ENCODE measurements around the gene RIC8A. TPM values are rescaled to one million over a fixed set of nuclear protein-coding genes. Genes with fewer than 3 reads are reported as not detected.

RIC8A gene
- total and polyA plus RNA-seq, 2 of the 13 experiments (the other 11 are each of a cell fraction or from before 2014, with no cell fraction given) = 62.1 to 63.8 TPM

DNA sequence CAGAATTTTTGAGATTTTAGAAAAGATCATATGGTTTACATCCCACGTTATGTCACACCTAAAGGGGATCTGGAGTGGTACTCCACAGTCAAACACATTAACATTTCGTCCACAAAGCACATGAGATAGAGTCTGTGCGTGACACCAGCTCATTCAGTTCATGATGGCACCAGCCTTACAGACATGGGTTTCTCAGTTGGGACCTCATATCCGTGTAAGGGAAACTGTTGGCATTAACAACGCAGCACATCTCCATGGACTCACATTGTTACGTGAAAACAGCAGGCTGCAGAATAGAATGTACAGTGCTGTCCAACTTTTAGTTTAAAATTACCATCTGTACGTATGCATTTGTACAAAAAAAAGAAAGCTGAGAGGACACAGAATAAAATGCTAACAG is 14.0 kb downstream of the RIC8A start (continued):
- TF ChIP-seq, protein P1, sequence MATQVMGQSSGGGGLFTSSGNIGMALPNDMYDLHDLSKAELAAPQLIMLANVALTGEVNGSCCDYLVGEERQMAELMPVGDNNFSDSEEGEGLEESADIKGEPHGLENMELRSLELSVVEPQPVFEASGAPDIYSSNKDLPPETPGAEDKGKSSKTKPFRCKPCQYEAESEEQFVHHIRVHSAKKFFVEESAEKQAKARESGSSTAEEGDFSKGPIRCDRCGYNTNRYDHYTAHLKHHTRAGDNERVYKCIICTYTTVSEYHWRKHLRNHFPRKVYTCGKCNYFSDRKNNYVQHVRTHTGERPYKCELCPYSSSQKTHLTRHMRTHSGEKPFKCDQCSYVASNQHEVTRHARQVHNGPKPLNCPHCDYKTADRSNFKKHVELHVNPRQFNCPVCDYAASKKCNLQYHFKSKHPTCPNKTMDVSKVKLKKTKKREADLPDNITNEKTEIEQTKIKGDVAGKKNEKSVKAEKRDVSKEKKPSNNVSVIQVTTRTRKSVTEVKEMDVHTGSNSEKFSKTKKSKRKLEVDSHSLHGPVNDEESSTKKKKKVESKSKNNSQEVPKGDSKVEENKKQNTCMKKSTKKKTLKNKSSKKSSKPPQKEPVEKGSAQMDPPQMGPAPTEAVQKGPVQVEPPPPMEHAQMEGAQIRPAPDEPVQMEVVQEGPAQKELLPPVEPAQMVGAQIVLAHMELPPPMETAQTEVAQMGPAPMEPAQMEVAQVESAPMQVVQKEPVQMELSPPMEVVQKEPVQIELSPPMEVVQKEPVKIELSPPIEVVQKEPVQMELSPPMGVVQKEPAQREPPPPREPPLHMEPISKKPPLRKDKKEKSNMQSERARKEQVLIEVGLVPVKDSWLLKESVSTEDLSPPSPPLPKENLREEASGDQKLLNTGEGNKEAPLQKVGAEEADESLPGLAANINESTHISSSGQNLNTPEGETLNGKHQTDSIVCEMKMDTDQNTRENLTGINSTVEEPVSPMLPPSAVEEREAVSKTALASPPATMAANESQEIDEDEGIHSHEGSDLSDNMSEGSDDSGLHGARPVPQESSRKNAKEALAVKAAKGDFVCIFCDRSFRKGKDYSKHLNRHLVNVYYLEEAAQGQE (IDR thresholded peaks at IDR 0.05; ENCODE audit: borderline replicate concordance in 1 of 2, low read depth in 1 of 2, low read length in 2 of 2) = no peak
- no peak for TF ChIP-seq RELA (CRISPR knock-in tag; IDR thresholded peaks at IDR 0.05)

DNA sequence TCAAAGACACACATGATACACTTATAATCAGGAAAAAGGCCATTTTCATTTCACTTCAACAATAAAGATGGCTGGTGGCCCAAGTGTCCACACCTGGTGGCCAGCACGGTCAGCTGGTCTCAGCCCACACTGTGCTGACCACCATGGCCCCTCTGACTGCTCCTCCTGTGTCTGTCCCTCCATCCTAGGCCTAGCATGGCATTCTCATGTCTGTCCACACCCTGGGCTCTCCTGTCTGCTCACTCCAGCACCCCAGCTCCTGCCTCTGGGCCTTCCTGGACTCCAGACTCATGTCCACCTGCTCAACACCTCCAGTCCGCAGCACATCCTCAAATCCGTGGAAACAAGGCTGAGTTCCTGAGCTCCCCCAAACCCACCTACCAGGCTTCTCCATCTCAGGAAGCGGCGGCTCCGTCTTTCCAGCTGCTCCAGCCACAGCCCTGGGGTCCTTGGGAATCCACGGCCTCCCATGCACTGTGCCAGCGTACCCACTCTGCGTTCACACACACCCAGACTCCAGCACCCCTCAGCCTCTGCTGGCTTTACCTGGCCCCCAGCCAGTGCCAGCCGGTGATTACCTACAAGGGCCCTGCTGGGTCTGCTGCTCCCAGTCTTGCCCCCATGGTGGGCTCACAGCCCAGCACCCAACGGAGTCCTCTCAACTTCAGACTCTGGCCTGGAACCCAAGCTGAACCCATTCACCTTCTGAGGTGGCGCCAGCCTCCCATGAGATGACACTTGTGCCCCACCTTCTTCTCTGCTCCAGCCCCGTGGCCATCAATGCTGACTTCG is 14.7 kb downstream of the RIC8A start:
- DNase-seq (ENCODE audit: low spot score) (no peak), ATAC-seq (no peak), FAIRE-seq (no peak)
- intact Hi-C loops (cut with micrococcal nuclease; ENCODE audit: unreplicated experiment) = no loop called here
- no TSS peak for BruUV-seq (replicated peaks)
- H3K27me3 ChIP-seq (ENCODE audit: control insufficient read depth in 1 of 2, insufficient read depth in 2 of 2, low read length in 2 of 2) = no peaks in the 10 kb centered on the region; a peak in 1 of 5 replicates
- H3K4me3 ChIP-seq (replicated peaks in 1 of 3; ENCODE audit: insufficient read depth in 1 of 3, low read depth in 2 of 3, low read length in 3 of 3) = no peak overlapping the region
- WGBS (ENCODE audit: low lambda C conversion rate) = 99% methylated on average over 13 of the region's 14 CpGs
- H3K9me3 ChIP-seq (ENCODE audit: low read length) = no peaks in the 10 kb centered on the region
- H3K4me2 ChIP-seq (ENCODE audit: low read depth, low read length) = no peak overlapping the region
- no peaks in the 10 kb centered on the region for H4K20me1 ChIP-seq (ENCODE audit: insufficient read depth, low read length)
- ChIA-PET POLR2A (no interaction called here), CTCF (ENCODE audit: low intra/inter-chr PET ratio, low total read pairs) (no interaction called here)
- no peak overlapping the region for H3K27ac ChIP-seq (ENCODE audit: extremely low read length, insufficient read depth, low read length)
- H3K36me3 ChIP-seq (replicated peaks in 1 of 2; ENCODE audit: control insufficient read depth in 1 of 2, insufficient read depth in 2 of 2, low read length in 2 of 2) = peaks cover 3 to 12% of the 10 kb centered on the region in 2 experiments; a peak in 3 of 5 replicates
- no peak overlapping the region for H3K9ac ChIP-seq (ENCODE audit: insufficient read depth, low read depth, low read length)
- H3K79me2 ChIP-seq (ENCODE audit: insufficient read depth, low read length) = no peaks in the 10 kb centered on the region
- peaks cover 4% of the 10 kb centered on the region for H3K4me1 ChIP-seq (ENCODE audit: insufficient read depth, low read length)
- no peak overlapping the region for H2AFZ ChIP-seq (ENCODE audit: low read length)
- in situ Hi-C loops (cut with HindIII; ENCODE audit: extremely low pct_ligation_motif_present, low pct_unique_long_range_greater_than_20kb) = no loop called here
- TF ChIP-seq, protein P2, sequence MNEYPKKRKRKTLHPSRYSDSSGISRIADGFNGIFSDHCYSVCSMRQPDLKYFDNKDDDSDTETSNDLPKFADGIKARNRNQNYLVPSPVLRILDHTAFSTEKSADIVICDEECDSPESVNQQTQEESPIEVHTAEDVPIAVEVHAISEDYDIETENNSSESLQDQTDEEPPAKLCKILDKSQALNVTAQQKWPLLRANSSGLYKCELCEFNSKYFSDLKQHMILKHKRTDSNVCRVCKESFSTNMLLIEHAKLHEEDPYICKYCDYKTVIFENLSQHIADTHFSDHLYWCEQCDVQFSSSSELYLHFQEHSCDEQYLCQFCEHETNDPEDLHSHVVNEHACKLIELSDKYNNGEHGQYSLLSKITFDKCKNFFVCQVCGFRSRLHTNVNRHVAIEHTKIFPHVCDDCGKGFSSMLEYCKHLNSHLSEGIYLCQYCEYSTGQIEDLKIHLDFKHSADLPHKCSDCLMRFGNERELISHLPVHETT (CRISPR knock-in tag; conservative IDR thresholded peaks at IDR 0.05) = no peak
- TF ChIP-seq MED1 (CRISPR knock-in tag; IDR thresholded peaks at IDR 0.05) (no peak), SPEN (CRISPR knock-in tag; IDR thresholded peaks at IDR 0.05; ENCODE audit: low read depth) (no peak), RORA (CRISPR knock-in tag; IDR thresholded peaks at IDR 0.05) (no peak), PPARG (CRISPR knock-in tag; conservative IDR thresholded peaks at IDR 0.05) (no peak), TAF1 (CRISPR knock-in tag; IDR thresholded peaks at IDR 0.05) (no peak)
- TF ChIP-seq, protein P3, sequence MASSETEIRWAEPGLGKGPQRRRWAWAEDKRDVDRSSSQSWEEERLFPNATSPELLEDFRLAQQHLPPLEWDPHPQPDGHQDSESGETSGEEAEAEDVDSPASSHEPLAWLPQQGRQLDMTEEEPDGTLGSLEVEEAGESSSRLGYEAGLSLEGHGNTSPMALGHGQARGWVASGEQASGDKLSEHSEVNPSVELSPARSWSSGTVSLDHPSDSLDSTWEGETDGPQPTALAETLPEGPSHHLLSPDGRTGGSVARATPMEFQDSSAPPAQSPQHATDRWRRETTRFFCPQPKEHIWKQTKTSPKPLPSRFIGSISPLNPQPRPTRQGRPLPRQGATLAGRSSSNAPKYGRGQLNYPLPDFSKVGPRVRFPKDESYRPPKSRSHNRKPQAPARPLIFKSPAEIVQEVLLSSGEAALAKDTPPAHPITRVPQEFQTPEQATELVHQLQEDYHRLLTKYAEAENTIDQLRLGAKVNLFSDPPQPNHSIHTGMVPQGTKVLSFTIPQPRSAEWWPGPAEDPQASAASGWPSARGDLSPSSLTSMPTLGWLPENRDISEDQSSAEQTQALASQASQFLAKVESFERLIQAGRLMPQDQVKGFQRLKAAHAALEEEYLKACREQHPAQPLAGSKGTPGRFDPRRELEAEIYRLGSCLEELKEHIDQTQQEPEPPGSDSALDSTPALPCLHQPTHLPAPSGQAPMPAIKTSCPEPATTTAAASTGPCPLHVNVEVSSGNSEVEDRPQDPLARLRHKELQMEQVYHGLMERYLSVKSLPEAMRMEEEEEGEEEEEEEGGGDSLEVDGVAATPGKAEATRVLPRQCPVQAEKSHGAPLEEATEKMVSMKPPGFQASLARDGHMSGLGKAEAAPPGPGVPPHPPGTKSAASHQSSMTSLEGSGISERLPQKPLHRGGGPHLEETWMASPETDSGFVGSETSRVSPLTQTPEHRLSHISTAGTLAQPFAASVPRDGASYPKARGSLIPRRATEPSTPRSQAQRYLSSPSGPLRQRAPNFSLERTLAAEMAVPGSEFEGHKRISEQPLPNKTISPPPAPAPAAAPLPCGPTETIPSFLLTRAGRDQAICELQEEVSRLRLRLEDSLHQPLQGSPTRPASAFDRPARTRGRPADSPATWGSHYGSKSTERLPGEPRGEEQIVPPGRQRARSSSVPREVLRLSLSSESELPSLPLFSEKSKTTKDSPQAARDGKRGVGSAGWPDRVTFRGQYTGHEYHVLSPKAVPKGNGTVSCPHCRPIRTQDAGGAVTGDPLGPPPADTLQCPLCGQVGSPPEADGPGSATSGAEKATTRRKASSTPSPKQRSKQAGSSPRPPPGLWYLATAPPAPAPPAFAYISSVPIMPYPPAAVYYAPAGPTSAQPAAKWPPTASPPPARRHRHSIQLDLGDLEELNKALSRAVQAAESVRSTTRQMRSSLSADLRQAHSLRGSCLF (CRISPR knock-in tag; IDR thresholded peaks at IDR 0.05; ENCODE audit: borderline replicate concordance) = no peak
- TF ChIP-seq, protein P4, sequence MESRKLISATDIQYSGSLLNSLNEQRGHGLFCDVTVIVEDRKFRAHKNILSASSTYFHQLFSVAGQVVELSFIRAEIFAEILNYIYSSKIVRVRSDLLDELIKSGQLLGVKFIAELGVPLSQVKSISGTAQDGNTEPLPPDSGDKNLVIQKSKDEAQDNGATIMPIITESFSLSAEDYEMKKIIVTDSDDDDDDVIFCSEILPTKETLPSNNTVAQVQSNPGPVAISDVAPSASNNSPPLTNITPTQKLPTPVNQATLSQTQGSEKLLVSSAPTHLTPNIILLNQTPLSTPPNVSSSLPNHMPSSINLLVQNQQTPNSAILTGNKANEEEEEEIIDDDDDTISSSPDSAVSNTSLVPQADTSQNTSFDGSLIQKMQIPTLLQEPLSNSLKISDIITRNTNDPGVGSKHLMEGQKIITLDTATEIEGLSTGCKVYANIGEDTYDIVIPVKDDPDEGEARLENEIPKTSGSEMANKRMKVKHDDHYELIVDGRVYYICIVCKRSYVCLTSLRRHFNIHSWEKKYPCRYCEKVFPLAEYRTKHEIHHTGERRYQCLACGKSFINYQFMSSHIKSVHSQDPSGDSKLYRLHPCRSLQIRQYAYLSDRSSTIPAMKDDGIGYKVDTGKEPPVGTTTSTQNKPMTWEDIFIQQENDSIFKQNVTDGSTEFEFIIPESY (CRISPR knock-in tag; IDR thresholded peaks at IDR 0.05) = no peak
